NCI-H345 treated with DMSO at 0.1 percent for 48 hours (cell line): Measurements from ENCODE around the gene LMNTD1.
"Not testable (repeated sequence)": the region's sequence is repeated elsewhere in the genome, so short reads cannot be mapped to it uniquely, and the experiment has no call there.

ENCODE experiments used
- DNase-seq: peaks from one replicate; lab custom pipeline; 2025; ENCODE audit not compliant: unreplicated experiment; lab: John Stamatoyannopoulos, UW

Gene LMNTD1

DNA sequence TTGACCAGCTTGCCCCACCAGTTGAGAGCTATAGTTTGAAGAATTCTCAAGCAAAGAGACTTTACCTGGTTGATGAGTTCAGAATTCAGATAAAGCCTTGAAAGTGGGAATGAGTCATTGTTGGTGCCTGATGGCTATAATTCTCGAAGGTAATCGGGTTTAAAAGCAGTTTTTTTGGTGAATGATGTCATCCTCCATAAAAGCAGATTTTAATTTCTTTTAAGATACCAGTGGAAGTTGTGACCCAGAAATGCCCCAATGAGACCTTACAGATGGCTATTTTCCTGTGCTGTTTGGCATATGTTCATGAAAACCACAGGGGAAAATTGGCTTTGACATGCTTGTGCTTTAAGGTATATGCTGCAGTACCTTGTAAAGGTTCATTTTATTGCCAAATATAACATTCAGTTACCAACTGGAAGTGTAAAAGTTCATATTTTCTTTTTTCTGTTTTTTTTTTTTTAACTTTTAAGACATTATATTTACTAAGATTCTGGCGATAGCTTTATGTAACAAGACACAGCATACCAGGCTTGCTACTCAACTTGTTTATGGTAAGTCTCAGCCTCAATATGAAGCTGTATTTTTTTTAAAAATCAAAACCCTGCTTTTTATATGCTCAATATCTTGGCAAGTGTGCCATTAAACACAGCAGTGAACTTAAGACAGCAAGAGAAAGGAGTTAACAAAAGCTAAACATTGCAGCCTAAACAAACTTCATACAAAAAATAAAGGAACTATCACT lies 119.3 kb downstream of the LMNTD1 start:
- no peak for DNase-seq

DNA sequence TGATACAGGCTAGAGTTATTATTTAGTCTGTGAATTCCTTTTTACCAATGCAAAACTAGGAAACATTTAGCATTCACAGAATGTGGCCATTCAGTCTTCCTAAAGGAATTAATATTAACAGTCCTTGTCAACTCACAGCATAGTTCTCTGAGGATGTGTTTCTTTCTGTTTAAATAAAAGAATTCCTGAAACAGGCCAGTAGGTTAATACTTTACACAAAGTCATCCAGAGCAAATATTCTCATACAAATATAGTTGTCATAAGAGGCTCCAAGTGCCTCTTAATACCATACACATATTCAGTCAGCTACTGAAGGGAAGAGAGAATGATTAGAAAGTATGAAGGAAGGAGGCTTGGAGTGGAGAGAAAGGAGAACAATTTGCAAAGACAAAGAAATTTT lies 120.1 kb downstream of the LMNTD1 start:
- DNase-seq: no peak

DNA sequence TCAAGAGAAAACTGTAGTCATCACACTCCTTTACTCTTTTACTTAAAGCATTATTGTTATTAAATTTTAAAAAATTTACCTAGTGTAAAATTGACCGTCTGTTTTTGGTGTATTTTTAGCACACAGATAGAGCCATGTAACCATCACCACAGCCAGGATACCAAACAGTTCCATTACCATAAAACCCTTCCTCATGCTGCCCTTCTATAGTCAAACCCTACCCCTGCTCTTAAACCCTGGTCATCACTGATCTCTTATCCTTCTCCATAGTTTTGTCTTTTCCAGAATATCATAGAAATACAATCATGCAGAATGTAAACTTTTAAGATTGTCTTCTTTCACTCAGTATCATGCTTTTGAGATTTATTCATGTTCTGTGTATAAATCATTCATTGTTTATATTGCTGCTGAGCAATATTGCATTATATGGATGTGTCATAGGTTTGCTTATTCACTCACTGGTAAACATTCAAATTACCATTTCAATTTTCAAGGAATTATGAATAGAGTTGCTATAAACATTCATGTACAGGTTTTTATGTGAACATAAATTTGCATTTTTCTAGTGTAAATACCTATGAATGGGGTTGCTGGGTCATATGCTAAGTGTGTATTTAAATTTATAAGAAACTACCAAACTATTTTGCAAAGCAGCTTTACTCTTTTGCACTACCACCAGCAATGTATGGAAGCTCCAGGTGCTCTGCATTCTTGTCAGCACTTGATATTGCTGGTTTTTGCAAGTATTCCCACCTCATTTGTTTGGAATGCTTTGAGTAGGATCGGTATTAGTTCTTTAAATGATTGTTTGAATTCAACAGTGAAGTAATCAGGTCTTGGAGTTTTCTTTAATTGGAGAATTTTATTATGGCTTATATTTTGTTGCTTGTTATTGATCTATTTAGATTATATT lies 125.5 kb downstream of the LMNTD1 start:
- DNase-seq: no peak

DNA sequence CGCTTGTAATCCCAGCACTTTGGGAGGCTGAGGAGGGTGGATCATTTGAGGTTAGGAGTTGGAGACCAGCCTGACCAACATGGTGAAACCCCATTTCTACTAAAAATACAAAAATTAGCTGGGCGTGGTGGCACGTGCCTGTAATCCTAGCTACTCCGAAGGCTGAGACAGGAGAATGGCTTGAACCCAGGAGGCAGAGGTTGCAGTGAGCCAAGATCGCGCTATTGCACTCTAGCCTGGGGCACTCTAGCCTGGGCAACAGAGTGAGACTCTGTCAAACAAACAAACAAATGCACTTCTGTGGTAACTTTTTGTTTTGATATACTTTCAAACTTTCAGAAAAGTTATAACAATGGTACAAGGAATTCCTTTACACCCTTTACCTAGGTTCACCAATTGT lies 126.3 kb downstream of the LMNTD1 start:
- DNase-seq: not testable (repeated sequence)
